SK-N-SH treated with all-trans-retinoic acid at 6 μM for 48 hours (cell line): ENCODE data around the gene TMEM167A.
A peak's percentile ranks its signal among the peaks of the same experiment; 100 is the strongest.

Experiments
- ATAC-seq: fragments of 200-7000 bp; cut with Tn5 transposase; 3 replicates; pipeline ENCODE4 v1.9.1; 2020; ENCODE audit warnings: mild to moderate bottlenecking, moderate library complexity
- BACH2 ChIP-seq: fragments of 250-450 bp; sonication (Bioruptor Pico); IDR thresholded peaks from 2 replicates; pipeline ENCODE4 v1.9.0; 2021; ENCODE audit warnings: mild to moderate bottlenecking, borderline replicate concordance
- CSDC2 ChIP-seq: fragments of 250-450 bp; sonication (Bioruptor Pico); IDR thresholded peaks from 2 replicates; pipeline ENCODE4 v1.5.0; 2020; ENCODE audit warnings: mild to moderate bottlenecking, moderate library complexity
- ESRRG ChIP-seq: fragments of 250-450 bp; sonication (Bioruptor Pico); IDR thresholded peaks from 2 replicates; pipeline ENCODE4 v1.6.1; 2021; ENCODE audit warnings: mild to moderate bottlenecking
- GLIS3 ChIP-seq: fragments of 250-450 bp; sonication (Bioruptor Pico); IDR thresholded peaks from 2 replicates; pipeline ENCODE4 v1.5.0; 2020; ENCODE audit warnings: mild to moderate bottlenecking, moderate library complexity
- ISL1 ChIP-seq: fragments of 250-450 bp; sonication (Bioruptor Pico); IDR thresholded peaks from 2 replicates; pipeline ENCODE4 v2.1.2; 2022; ENCODE audit warnings: mild to moderate bottlenecking, moderate library complexity
- PPARA ChIP-seq: fragments of 250-450 bp; sonication (Bioruptor Pico); IDR thresholded peaks from 2 replicates; pipeline ENCODE4 v1.5.0; 2020; ENCODE audit warnings: mild to moderate bottlenecking, borderline replicate concordance
- TCF4 ChIP-seq: fragments of 250-450 bp; sonication (Bioruptor Pico); IDR thresholded peaks from 2 replicates; pipeline ENCODE4 v1.8.0; 2021; ENCODE audit warnings: mild to moderate bottlenecking, moderate library complexity, borderline replicate concordance
- ZC3H10 ChIP-seq: fragments of 250-450 bp; sonication (Bioruptor Pico); IDR thresholded peaks from 2 replicates; pipeline ENCODE4 v1.5.1; 2021; ENCODE audit warnings: mild to moderate bottlenecking, moderate library complexity
- ZNF565 ChIP-seq: fragments of 450-650 bp; formaldehyde crosslinking; conservative IDR thresholded peaks from 2 replicates; pipeline ENCODE4 v1.5.0; 2020; ENCODE audit warnings: low read depth, mild to moderate bottlenecking, moderate library complexity
- ZNF8 ChIP-seq: fragments of 450-650 bp; formaldehyde crosslinking; IDR thresholded peaks from 2 replicates; pipeline ENCODE4 v1.5.0; 2020; ENCODE audit warnings: mild to moderate bottlenecking, moderate library complexity
- TF ChIP-seq, protein P1 (sequence below): fragments of 250-450 bp; sonication (Bioruptor Pico); IDR thresholded peaks from 2 replicates; pipeline ENCODE4 v1.8.0; 2021; ENCODE audit warnings: low read depth, mild to moderate bottlenecking, moderate library complexity, borderline replicate concordance
- TF ChIP-seq, protein P2 (sequence below): fragments of 250-450 bp; sonication (Bioruptor Pico); IDR thresholded peaks from 2 replicates; pipeline ENCODE4 v1.5.1; 2020; ENCODE audit warnings: low read depth, mild to moderate bottlenecking, moderate library complexity
- TF ChIP-seq, protein P3 (sequence below): fragments of 250-450 bp; sonication (Bioruptor Pico); IDR thresholded peaks from 2 replicates; pipeline ENCODE4 v1.8.0; 2020; ENCODE audit warnings: mild to moderate bottlenecking, moderate library complexity, borderline replicate concordance

TMEM167A gene

DNA sequence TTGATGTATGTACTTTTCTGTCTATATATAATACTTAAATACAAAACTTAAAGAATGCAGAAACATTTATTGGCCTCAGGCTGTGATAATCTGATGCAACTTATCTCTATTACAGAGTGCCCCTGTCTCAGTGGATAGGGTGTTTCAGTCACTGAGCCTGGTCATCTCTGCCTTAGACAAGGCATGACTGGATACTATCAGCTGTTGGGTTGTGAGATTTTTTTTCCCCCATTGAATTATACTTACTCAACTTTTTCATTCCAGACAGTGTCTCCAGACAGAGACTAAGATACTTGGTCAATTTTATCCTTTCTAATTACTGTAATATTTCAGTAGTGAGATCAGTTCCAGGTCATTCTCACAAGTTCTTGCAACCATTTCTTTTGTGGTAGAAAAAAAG is 26.8 kb upstream of the TMEM167A start:
- no peak for ATAC-seq
- TF ChIP-seq, protein P1, sequence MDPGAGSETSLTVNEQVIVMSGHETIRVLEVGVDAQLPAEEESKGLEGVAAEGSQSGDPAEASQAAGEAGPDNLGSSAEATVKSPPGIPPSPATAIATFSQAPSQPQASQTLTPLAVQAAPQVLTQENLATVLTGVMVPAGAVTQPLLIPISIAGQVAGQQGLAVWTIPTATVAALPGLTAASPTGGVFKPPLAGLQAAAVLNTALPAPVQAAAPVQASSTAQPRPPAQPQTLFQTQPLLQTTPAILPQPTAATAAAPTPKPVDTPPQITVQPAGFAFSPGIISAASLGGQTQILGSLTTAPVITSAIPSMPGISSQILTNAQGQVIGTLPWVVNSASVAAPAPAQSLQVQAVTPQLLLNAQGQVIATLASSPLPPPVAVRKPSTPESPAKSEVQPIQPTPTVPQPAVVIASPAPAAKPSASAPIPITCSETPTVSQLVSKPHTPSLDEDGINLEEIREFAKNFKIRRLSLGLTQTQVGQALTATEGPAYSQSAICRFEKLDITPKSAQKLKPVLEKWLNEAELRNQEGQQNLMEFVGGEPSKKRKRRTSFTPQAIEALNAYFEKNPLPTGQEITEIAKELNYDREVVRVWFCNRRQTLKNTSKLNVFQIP (CRISPR knock-in tag) = no peak
- TF ChIP-seq PPARA (CRISPR knock-in tag) = no peak
- TF ChIP-seq ESRRG = no peak

DNA sequence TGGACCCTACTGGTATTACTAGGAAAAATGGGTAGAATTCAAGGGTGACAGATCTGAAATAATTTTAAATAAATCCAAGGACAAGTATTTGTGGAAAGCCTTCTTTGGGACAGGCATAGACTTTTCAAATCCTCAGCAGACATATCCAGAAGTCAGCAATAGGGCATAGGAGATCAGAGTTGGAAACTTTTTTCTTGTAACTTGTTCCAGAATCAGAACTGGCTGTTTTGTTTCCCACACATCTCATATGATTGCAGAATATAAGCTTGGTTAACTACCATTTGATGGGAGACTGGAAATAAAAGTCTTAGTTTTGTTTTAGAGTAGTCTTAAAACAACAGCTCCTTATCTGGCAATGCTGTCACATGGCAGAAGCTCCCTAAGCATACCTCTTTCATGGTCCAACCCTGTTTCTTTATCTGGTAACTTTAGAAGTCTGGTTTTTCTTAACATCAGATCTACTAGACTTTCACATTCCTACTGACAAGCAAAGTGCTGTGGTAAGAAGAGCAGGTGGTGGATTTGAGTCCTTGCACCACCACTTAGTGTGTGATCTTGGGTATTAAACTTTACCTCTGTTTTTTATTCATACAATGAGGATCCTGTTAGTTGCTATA is 25.3 kb upstream of the TMEM167A start:
- ATAC-seq = peak; percentile 27; the same call in 2 of the 3 replicates

DNA sequence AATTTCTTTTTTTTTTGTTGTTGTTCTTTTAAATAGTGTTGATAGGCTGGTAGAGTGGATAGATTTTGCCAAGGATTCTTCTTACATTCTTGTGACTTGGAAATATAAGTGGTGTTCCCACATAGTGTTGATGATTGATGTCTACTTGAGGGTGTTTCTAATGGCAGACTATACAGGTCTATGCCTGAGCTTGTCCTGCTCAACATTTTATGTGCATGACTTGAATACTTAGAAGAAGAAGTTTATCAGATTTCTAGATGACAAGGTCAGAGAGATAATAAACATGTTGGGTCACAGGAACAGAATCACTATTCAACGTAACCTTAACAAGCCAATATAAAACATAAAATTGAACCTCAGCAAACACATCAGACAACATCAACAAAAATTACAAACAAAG is 24.3 kb upstream of the TMEM167A start:
- peak; percentile 22; the same call in 1 of the 2 replicates for TF ChIP-seq ISL1 (CRISPR knock-in tag)
- TF ChIP-seq, protein P1 (CRISPR knock-in tag) = no peak
- ATAC-seq = no peak

More for the DNA sequence above, 25.3 kb upstream of the TMEM167A start:
- TF ChIP-seq, protein P2, sequence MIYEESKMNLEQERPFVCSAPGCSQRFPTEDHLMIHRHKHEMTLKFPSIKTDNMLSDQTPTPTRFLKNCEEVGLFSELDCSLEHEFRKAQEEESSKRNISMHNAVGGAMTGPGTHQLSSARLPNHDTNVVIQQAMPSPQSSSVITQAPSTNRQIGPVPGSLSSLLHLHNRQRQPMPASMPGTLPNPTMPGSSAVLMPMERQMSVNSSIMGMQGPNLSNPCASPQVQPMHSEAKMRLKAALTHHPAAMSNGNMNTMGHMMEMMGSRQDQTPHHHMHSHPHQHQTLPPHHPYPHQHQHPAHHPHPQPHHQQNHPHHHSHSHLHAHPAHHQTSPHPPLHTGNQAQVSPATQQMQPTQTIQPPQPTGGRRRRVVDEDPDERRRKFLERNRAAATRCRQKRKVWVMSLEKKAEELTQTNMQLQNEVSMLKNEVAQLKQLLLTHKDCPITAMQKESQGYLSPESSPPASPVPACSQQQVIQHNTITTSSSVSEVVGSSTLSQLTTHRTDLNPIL = no peak
- TF ChIP-seq ZNF565 (CRISPR knock-in tag) (no peak), TCF4 (CRISPR knock-in tag) (no peak), ISL1 (CRISPR knock-in tag) (peak; percentile 41; the same call in 1 of the 2 replicates)
- TF ChIP-seq, protein P1 (CRISPR knock-in tag) = no peak

DNA sequence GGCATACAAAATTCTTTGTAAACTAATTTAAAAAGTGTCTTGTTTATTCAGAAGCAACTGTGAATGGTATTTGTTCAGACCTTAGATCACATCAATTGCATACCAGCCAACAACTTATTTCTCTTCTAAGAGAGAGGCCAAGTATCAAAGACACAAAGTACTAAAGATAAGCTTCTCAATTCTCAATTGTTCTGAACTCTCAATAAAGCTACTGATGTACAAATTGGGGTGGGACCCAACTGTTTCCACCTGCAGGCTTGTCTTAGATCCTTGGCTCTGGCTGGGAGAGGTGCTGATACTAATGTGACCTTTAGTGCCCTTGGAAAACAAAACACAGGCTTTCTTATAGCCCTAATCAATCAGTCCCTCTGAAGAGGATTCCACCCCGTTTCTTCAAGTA is 22.3 kb upstream of the TMEM167A start:
- no peak for ATAC-seq
- no peak for TF ChIP-seq PPARA (CRISPR knock-in tag)
- no peak for TF ChIP-seq CSDC2
- TF ChIP-seq, protein P3, sequence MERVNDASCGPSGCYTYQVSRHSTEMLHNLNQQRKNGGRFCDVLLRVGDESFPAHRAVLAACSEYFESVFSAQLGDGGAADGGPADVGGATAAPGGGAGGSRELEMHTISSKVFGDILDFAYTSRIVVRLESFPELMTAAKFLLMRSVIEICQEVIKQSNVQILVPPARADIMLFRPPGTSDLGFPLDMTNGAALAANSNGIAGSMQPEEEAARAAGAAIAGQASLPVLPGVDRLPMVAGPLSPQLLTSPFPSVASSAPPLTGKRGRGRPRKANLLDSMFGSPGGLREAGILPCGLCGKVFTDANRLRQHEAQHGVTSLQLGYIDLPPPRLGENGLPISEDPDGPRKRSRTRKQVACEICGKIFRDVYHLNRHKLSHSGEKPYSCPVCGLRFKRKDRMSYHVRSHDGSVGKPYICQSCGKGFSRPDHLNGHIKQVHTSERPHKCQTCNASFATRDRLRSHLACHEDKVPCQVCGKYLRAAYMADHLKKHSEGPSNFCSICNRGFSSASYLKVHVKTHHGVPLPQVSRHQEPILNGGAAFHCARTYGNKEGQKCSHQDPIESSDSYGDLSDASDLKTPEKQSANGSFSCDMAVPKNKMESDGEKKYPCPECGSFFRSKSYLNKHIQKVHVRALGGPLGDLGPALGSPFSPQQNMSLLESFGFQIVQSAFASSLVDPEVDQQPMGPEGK (CRISPR knock-in tag) = no peak
- TF ChIP-seq ZNF565 (CRISPR knock-in tag) = no peak
- TF ChIP-seq BACH2 = no peak
- no peak for TF ChIP-seq ZC3H10 (CRISPR knock-in tag)
- TF ChIP-seq ESRRG = no peak
- TF ChIP-seq, protein P1 (CRISPR knock-in tag) = no peak
- TF ChIP-seq, protein P2 = no peak
- no peak for TF ChIP-seq GLIS3 (CRISPR knock-in tag)
- no peak for TF ChIP-seq ZNF8 (CRISPR knock-in tag)
